ENCODE measurements around the gene CCHCR1. TPM values are rescaled to one million over a fixed set of nuclear protein-coding genes. Genes with fewer than 3 reads are reported as not detected.

The CCHCR1 gene
- total and polyA plus RNA-seq, 4 donors, result 3.1 to 9.9 (median 6.2) TPM

GRCh38 chr6:31110825-31111582, 46.6 kb downstream of the CCHCR1 start:
- no peak for DNase-seq (ENCODE audit: low spot score)

More at GRCh38 chr6:31110825-31111582, 46.6 kb downstream of the CCHCR1 start:
- H3K9ac ChIP-seq (ENCODE audit: low read depth in 1 of 2, low read length in 2 of 2), result no peak overlapping the region
- no peak for TF ChIP-seq JUND (IDR thresholded peaks at IDR 0.05)
- TF ChIP-seq RAD21 (IDR thresholded peaks at IDR 0.05), result no peak
- no peak for TF ChIP-seq GABPA (IDR thresholded peaks at IDR 0.05 in 1 of 2, conservative IDR thresholded peaks at IDR 0.05 in 1 of 2)
- TF ChIP-seq ATF3 (IDR thresholded peaks at IDR 0.05), result no peak
- no peak for TF ChIP-seq NR2F2 (IDR thresholded peaks at IDR 0.05)
- no peak for TF ChIP-seq SP1 (IDR thresholded peaks at IDR 0.05)
- no peak for TF ChIP-seq FOXA2 (IDR thresholded peaks at IDR 0.05)
- no peak for TF ChIP-seq REST (IDR thresholded peaks at IDR 0.05)
- no peak for TF ChIP-seq RXRA (IDR thresholded peaks at IDR 0.05)
- no peak for TF ChIP-seq CTCF (IDR thresholded peaks at IDR 0.05; ENCODE audit: low read depth, low read length, missing input control)
- no peak for TF ChIP-seq TAF1 (conservative IDR thresholded peaks at IDR 0.05)
- TF ChIP-seq YY1 (IDR thresholded peaks at IDR 0.05), result no peak
- TF ChIP-seq EGR1 (IDR thresholded peaks at IDR 0.05; ENCODE audit: low read depth in 2 of 2), result no peak
- TF ChIP-seq HNF4A (conservative IDR thresholded peaks at IDR 0.05), result no peak
- TF ChIP-seq HNF4G (IDR thresholded peaks at IDR 0.05), result no peak
- no peak for TF ChIP-seq ZBTB33 (IDR thresholded peaks at IDR 0.05)
- TF ChIP-seq FOXA1 (IDR thresholded peaks at IDR 0.05), result no peak
- H3K36me3 ChIP-seq (ENCODE audit: control insufficient read depth in 4 of 4, insufficient read depth in 3 of 4, low read depth in 1 of 4, low read length in 3 of 4), result no peaks in the 10 kb centered on the region
- no peaks in the 10 kb centered on the region for H3K9me3 ChIP-seq (ENCODE audit: control insufficient read depth in 4 of 4, low read length in 3 of 4)
- no peak overlapping the region for H3K4me3 ChIP-seq (ENCODE audit: low read depth in 1 of 3, low read length in 3 of 3)
- 62% methylated on average over 11 of the region's 11 CpGs for WGBS
- H3K27me3 ChIP-seq (ENCODE audit: control insufficient read depth in 4 of 4, insufficient read depth in 4 of 4, low read length in 3 of 4), result peaks cover 0 to 2% (median 0%) of the 10 kb centered on the region in 4 donors
- no peaks in the 10 kb centered on the region for H3K4me1 ChIP-seq (ENCODE audit: control insufficient read depth in 4 of 4, insufficient read depth in 4 of 4, low read length in 3 of 4)
- H3K27ac ChIP-seq (ENCODE audit: low read depth in 1 of 2, low read length in 2 of 2), result no peak overlapping the region
